Measurements from ENCODE around the gene TMEM164.

TMEM164 gene

GRCh38 chrX:110066488-110067225 lies 63.7 kb downstream of the TMEM164 start:
- H3K4me3 ChIP-seq (ENCODE audit: insufficient read depth, low read depth, low read length): no peak overlapping the region
- 76 to 90% methylated on average over 3 to 4 of the region's 7 CpGs for WGBS, 2 experiments
- no peaks in the 10 kb centered on the region for H3K4me1 ChIP-seq (ENCODE audit: control insufficient read depth, insufficient read depth, low read length)
- H3K27ac ChIP-seq (ENCODE audit: insufficient read depth, low read depth, low read length, poor library complexity, severe bottlenecking): no peak overlapping the region
- H3K27me3 ChIP-seq (ENCODE audit: control insufficient read depth, insufficient read depth, low read length, poor library complexity, severe bottlenecking): no peaks in the 10 kb centered on the region
- H3K9me3 ChIP-seq (ENCODE audit: control insufficient read depth, low read length): no peaks in the 10 kb centered on the region
- no peaks in the 10 kb centered on the region for H3K36me3 ChIP-seq (ENCODE audit: control insufficient read depth, insufficient read depth, low read length)

DNA sequence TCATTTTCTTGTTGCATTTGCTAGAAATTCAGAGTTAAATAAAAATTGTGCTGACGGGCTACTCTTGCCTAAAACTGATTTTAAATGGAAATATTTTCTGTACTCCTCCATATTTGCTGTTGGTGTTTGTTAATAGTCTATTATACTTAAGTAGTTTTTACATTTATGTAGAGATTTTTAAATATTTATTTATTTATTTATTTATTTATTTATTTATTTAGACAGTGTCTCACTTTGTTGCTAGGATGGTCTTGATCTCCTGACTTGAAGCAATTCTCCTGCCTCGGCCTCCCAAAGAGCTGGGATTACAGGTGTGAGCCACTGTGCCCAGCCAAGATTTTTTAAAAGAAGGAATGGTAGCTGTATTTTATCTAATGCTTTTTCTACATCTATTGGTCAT lies 68.1 kb downstream of the TMEM164 start:
- whole genome bisulfite sequencing, 2 experiments: 88% methylated on average over 1 of the region's 2 CpGs; no CpG with 5 or more reads in 1 of the 2 experiments
- no peaks in the 10 kb centered on the region for H3K27me3 ChIP-seq (ENCODE audit: control insufficient read depth, insufficient read depth, low read length, poor library complexity, severe bottlenecking)
- no peak overlapping the region for H3K4me3 ChIP-seq (ENCODE audit: insufficient read depth, low read depth, low read length)
- no peak overlapping the region for H3K27ac ChIP-seq (ENCODE audit: insufficient read depth, low read depth, low read length, poor library complexity, severe bottlenecking)
- H3K9me3 ChIP-seq (ENCODE audit: control insufficient read depth, low read length): no peaks in the 10 kb centered on the region
- no peaks in the 10 kb centered on the region for H3K36me3 ChIP-seq (ENCODE audit: control insufficient read depth, insufficient read depth, low read length)
- no peaks in the 10 kb centered on the region for H3K4me1 ChIP-seq (ENCODE audit: control insufficient read depth, insufficient read depth, low read length)

DNA sequence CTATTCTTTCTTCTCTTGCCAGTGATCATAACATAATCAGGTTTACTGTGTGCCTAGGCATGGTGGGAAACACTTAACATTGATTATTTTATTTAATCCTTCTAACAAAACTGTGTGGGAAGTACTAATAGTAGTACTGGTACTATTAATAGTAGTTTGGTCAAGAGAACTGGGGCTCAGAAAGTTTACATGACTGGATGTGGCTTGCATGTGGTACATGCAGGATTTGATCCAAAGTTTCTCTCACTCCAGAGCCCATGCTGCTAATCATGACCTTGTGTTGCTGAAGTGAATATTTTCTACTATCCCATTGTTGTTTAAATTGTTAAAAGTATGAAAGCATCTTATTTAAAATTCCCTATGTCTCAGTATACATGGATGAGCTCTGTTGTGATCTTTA lies 78.4 kb downstream of the TMEM164 start:
- Histone ChIP-seq H3K36me3 (ENCODE audit: control insufficient read depth, insufficient read depth, low read length) (no peaks in the 10 kb centered on the region), H3K4me3 (ENCODE audit: insufficient read depth, low read depth, low read length) (no peak overlapping the region), H3K27me3 (ENCODE audit: control insufficient read depth, insufficient read depth, low read length, poor library complexity, severe bottlenecking) (no peaks in the 10 kb centered on the region), H3K9me3 (ENCODE audit: control insufficient read depth, low read length) (no peaks in the 10 kb centered on the region), H3K27ac (ENCODE audit: insufficient read depth, low read depth, low read length, poor library complexity, severe bottlenecking) (no peak overlapping the region), H3K4me1 (ENCODE audit: control insufficient read depth, insufficient read depth, low read length) (no peaks in the 10 kb centered on the region)

DNA sequence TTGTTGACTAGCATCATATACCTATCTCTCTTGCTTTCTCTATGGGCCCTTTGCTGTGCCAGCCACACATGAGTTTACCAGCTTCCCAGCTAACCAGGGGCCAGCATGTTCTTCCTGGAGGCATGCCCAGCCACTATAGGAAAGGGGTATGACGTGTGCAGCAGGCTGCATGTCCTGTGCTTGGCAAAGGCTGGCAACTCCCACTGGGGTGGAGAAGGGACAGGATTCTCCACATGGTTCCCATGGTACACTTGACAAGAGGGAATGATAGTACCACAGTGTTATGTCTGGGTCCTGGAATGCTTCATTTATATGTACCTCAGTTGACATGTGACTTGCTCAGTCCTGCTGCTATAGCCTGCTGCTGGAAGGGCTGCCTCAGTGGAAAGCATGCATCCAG lies 78.8 kb downstream of the TMEM164 start:
- H3K9me3 ChIP-seq (ENCODE audit: control insufficient read depth, low read length): no peaks in the 10 kb centered on the region
- no peaks in the 10 kb centered on the region for H3K4me1 ChIP-seq (ENCODE audit: control insufficient read depth, insufficient read depth, low read length)
- 91 to 94% methylated on average over 1 of the region's 1 CpG for WGBS, 2 experiments
- no peaks in the 10 kb centered on the region for H3K36me3 ChIP-seq (ENCODE audit: control insufficient read depth, insufficient read depth, low read length)
- H3K27ac ChIP-seq (ENCODE audit: insufficient read depth, low read depth, low read length, poor library complexity, severe bottlenecking): no peak overlapping the region
- no peaks in the 10 kb centered on the region for H3K27me3 ChIP-seq (ENCODE audit: control insufficient read depth, insufficient read depth, low read length, poor library complexity, severe bottlenecking)
- no peak overlapping the region for H3K4me3 ChIP-seq (ENCODE audit: insufficient read depth, low read depth, low read length)

- Histone ChIP-seq H3K27ac (ENCODE audit: insufficient read depth, low read depth, low read length, poor library complexity, severe bottlenecking) (no peak overlapping the region), H3K4me3 (ENCODE audit: insufficient read depth, low read depth, low read length) (no peak overlapping the region), H3K4me1 (ENCODE audit: control insufficient read depth, insufficient read depth, low read length) (no peaks in the 10 kb centered on the region), H3K36me3 (ENCODE audit: control insufficient read depth, insufficient read depth, low read length) (no peaks in the 10 kb centered on the region), H3K27me3 (ENCODE audit: control insufficient read depth, insufficient read depth, low read length, poor library complexity, severe bottlenecking) (no peaks in the 10 kb centered on the region), H3K9me3 (ENCODE audit: control insufficient read depth, low read length) (no peaks in the 10 kb centered on the region)
- 88 to 93% methylated on average over 3 of the region's 4 CpGs for WGBS, 2 experiments
These were observed 79.2 kb downstream of the TMEM164 start for GRCh38 chrX:110082161-110082560.

GRCh38 chrX:110086162-110086915 lies 83.4 kb downstream of the TMEM164 start:
- no peaks in the 10 kb centered on the region for H3K27me3 ChIP-seq (ENCODE audit: control insufficient read depth, insufficient read depth, low read length, poor library complexity, severe bottlenecking)
- no peaks in the 10 kb centered on the region for H3K36me3 ChIP-seq (ENCODE audit: control insufficient read depth, insufficient read depth, low read length)
- H3K4me3 ChIP-seq (ENCODE audit: insufficient read depth, low read depth, low read length): no peak overlapping the region
- no peaks in the 10 kb centered on the region for H3K4me1 ChIP-seq (ENCODE audit: control insufficient read depth, insufficient read depth, low read length)
- no peak overlapping the region for H3K27ac ChIP-seq (ENCODE audit: insufficient read depth, low read depth, low read length, poor library complexity, severe bottlenecking)
- H3K9me3 ChIP-seq (ENCODE audit: control insufficient read depth, low read length): no peaks in the 10 kb centered on the region

DNA sequence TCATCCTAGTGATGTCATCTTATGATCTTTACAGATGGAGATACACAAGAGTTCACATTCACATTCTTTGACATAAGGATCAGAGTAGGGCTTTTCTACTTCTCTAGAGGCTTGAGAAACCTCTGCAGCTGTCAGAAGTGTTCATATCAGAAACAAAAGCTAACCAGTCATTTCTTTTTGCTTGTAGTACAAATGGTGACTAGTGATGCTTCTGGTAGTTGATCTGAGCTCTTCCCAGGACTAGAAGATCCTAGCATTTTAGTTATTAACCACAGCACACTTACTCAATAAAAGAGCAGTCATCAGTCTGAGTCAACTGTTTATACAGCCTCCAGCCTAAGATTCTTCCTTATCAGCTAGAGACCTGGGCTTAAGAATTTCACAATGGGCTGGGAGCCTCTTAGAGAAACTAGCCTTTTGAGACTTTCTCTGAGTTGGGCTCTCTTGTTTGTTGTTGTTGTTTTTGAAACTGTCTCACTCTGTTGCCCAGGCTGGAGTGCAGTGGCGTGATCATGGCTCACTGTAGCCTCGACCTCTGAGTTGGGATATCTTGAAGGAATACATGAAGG lies 84.1 kb downstream of the TMEM164 start:
- Histone ChIP-seq H3K27ac (ENCODE audit: insufficient read depth, low read depth, low read length, poor library complexity, severe bottlenecking) (no peak overlapping the region), H3K9me3 (ENCODE audit: control insufficient read depth, low read length) (no peaks in the 10 kb centered on the region), H3K4me1 (ENCODE audit: control insufficient read depth, insufficient read depth, low read length) (no peaks in the 10 kb centered on the region), H3K4me3 (ENCODE audit: insufficient read depth, low read depth, low read length) (no peak overlapping the region), H3K27me3 (ENCODE audit: control insufficient read depth, insufficient read depth, low read length, poor library complexity, severe bottlenecking) (no peaks in the 10 kb centered on the region), H3K36me3 (ENCODE audit: control insufficient read depth, insufficient read depth, low read length) (no peaks in the 10 kb centered on the region)
- WGBS, 2 experiments: 80 to 88% methylated on average over 2 of the region's 2 CpGs

- Histone ChIP-seq H3K27me3 (ENCODE audit: control insufficient read depth, insufficient read depth, low read length, poor library complexity, severe bottlenecking) (no peaks in the 10 kb centered on the region), H3K27ac (ENCODE audit: insufficient read depth, low read depth, low read length, poor library complexity, severe bottlenecking) (no peak overlapping the region)
- 91 to 95% methylated on average over 4 of the region's 4 CpGs for WGBS, 2 experiments
These were observed 84.8 kb downstream of the TMEM164 start for GRCh38 chrX:110087485-110088356.

GRCh38 chrX:110089656-110090403 lies 86.9 kb downstream of the TMEM164 start:
- H3K9me3 ChIP-seq (ENCODE audit: control insufficient read depth, low read length): no peaks in the 10 kb centered on the region
- no peaks in the 10 kb centered on the region for H3K4me1 ChIP-seq (ENCODE audit: control insufficient read depth, insufficient read depth, low read length)
- WGBS, 2 experiments: 84 to 87% methylated on average over 4 to 5 of the region's 6 CpGs
- no peak overlapping the region for H3K4me3 ChIP-seq (ENCODE audit: insufficient read depth, low read depth, low read length)
- H3K27ac ChIP-seq (ENCODE audit: insufficient read depth, low read depth, low read length, poor library complexity, severe bottlenecking): no peak overlapping the region
- H3K27me3 ChIP-seq (ENCODE audit: control insufficient read depth, insufficient read depth, low read length, poor library complexity, severe bottlenecking): no peaks in the 10 kb centered on the region
- no peaks in the 10 kb centered on the region for H3K36me3 ChIP-seq (ENCODE audit: control insufficient read depth, insufficient read depth, low read length)

More at GRCh38 chrX:110087485-110088356, 84.8 kb downstream of the TMEM164 start:
- Histone ChIP-seq H3K4me3 (ENCODE audit: insufficient read depth, low read depth, low read length) (no peak overlapping the region), H3K36me3 (ENCODE audit: control insufficient read depth, insufficient read depth, low read length) (no peaks in the 10 kb centered on the region), H3K4me1 (ENCODE audit: control insufficient read depth, insufficient read depth, low read length) (no peaks in the 10 kb centered on the region), H3K9me3 (ENCODE audit: control insufficient read depth, low read length) (no peaks in the 10 kb centered on the region)
